ENCODE measurements around the gene PDE4B. TPM values are rescaled to one million over a fixed set of nuclear protein-coding genes. Genes with fewer than 3 reads are reported as not detected.

PDE4B gene
- total and polyA plus RNA-seq, 12 donors: 2.0 to 63.2 (median 15.3) TPM

GRCh38 chr1:65911679-65912078, 119.0 kb downstream of the PDE4B start:
- WGBS, 2 donors: 45 to 49% methylated on average over 2 of the region's 2 CpGs
- intact Hi-C loops (cut with DNase I): no loop called here

GRCh38 chr1:65918564-65918963, 125.9 kb downstream of the PDE4B start:
- intact Hi-C loops (cut with DNase I): no loop called here
- WGBS, 2 donors: 55 to 58% methylated on average over 4 of the region's 4 CpGs
- TF ChIP-seq CTCF (IDR thresholded peaks at IDR 0.05): no peak

More at GRCh38 chr1:65911679-65912078, 119.0 kb downstream of the PDE4B start:
- ATAC-seq (no peak), DNase-seq (no peak)
- no peak for TF ChIP-seq CTCF (IDR thresholded peaks at IDR 0.05)
- Histone ChIP-seq H3K9me3 (no peaks in the 10 kb centered on the region), H3K27ac (no peak overlapping the region), H3K36me3 (no peaks in the 10 kb centered on the region), H3K27me3 (peaks cover 0 to 16% (median 0%) of the 10 kb centered on the region in 7 donors), H3K4me1 (no peaks in the 10 kb centered on the region), H3K4me3 (no peak overlapping the region)

GRCh38 chr1:65921446-65921845, 128.8 kb downstream of the PDE4B start:
- Histone ChIP-seq H3K36me3 (no peaks in the 10 kb centered on the region), H3K4me3 (no peak overlapping the region), H3K27ac (no peak overlapping the region), H3K9me3 (peaks cover 0 to 3% (median 0%) of the 10 kb centered on the region in 11 donors), H3K4me1 (no peaks in the 10 kb centered on the region), H3K27me3 (no peaks in the 10 kb centered on the region)
- DNase-seq: no peak
- whole genome bisulfite sequencing, 2 donors: 64 to 79% methylated on average over 4 of the region's 4 CpGs
- ATAC-seq: no peak
- TF ChIP-seq CTCF (IDR thresholded peaks at IDR 0.05): no peak
- intact Hi-C loops (cut with DNase I): no loop called here

More at GRCh38 chr1:65918564-65918963, 125.9 kb downstream of the PDE4B start:
- Histone ChIP-seq H3K9me3 (no peaks in the 10 kb centered on the region), H3K27me3 (peaks cover 0 to under 1% (median 0%) of the 10 kb centered on the region in 7 donors), H3K36me3 (no peaks in the 10 kb centered on the region), H3K4me1 (no peaks in the 10 kb centered on the region), H3K27ac (no peak overlapping the region), H3K4me3 (no peak overlapping the region)
- ATAC-seq (no peak), DNase-seq (no peak)

- Histone ChIP-seq H3K9me3 (peaks cover 0 to 9% (median 0%) of the 10 kb centered on the region in 11 donors), H3K36me3 (no peaks in the 10 kb centered on the region)
- intact Hi-C loops (cut with DNase I): no loop called here
Measured at GRCh38 chr1:65924471-65924870, 131.8 kb downstream of the PDE4B start.

More at GRCh38 chr1:65924471-65924870, 131.8 kb downstream of the PDE4B start:
- TF ChIP-seq CTCF (IDR thresholded peaks at IDR 0.05): no peak
- Histone ChIP-seq H3K4me3 (no peak overlapping the region), H3K27me3 (no peaks in the 10 kb centered on the region), H3K27ac (no peak overlapping the region), H3K4me1 (no peaks in the 10 kb centered on the region)
- no peak for ATAC-seq
- DNase-seq: no peak
